Measurements from ENCODE around the gene SBK1.
"Not testable (repeated sequence)": the region's sequence is repeated elsewhere in the genome, so short reads cannot be mapped to it uniquely, and the experiment has no call there.

The SBK1 gene

GRCh38 chr16:28335678-28336077 is 43.4 kb downstream of the SBK1 start:
- not testable (repeated sequence) for DNase-seq (ENCODE audit: low read depth)

GRCh38 chr16:28336940-28337710 is 44.8 kb downstream of the SBK1 start:
- not testable (repeated sequence) for DNase-seq (ENCODE audit: low read depth)

GRCh38 chr16:28338230-28338629 is 45.9 kb downstream of the SBK1 start:
- not testable (repeated sequence) for DNase-seq (ENCODE audit: low read depth)

GRCh38 chr16:28362600-28362999 is 70.3 kb downstream of the SBK1 start:
- not testable (repeated sequence) for DNase-seq (ENCODE audit: low read depth)

- not testable (repeated sequence) for DNase-seq (ENCODE audit: low read depth)
Measured at GRCh38 chr16:28363408-28363807, 71.1 kb downstream of the SBK1 start, which contains the start of gene NPIPB6. NPIPB6 (minus strand) TSS chr16:28363508; CDS start chr16:28362822, 686 bp downstream.

- DNase-seq (ENCODE audit: low read depth): not testable (repeated sequence)
Measured at GRCh38 chr16:28364268-28365173, 72.2 kb downstream of the SBK1 start.

GRCh38 chr16:28367926-28368325 is 75.6 kb downstream of the SBK1 start:
- peak; percentile 0 for DNase-seq (ENCODE audit: low read depth)
